ENCODE measurements around the gene TMUB2.

DNA sequence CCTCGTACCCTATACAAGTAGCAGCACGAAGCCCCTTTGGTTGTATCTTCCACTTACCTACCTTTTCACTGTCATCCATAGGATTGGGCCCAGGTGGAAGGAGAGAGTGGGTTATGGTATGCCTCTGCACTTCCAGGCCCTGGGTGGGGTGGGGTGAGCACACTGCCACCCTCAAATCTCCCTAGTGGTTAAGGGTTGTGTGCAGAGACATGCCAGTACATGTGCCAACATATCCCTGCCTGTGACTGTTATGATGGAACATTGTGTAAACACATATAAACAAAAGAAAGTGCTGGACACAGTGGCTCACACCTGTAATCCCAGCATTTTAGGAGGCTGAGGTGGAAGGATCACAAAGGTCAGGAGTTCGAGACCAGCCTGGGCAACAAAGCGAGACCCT, 33.9 kb upstream of the TMUB2 start:
- TF ChIP-seq MXI1 (IDR thresholded peaks at IDR 0.05; ENCODE audit: low read depth, low read length) (no peak), RAD21 (IDR thresholded peaks at IDR 0.05; ENCODE audit: low read length) (no peak), POLR2AphosphoS5 (IDR thresholded peaks at IDR 0.05; ENCODE audit: low read depth, low read length) (no peak)
- TF ChIP-seq, protein P1, sequence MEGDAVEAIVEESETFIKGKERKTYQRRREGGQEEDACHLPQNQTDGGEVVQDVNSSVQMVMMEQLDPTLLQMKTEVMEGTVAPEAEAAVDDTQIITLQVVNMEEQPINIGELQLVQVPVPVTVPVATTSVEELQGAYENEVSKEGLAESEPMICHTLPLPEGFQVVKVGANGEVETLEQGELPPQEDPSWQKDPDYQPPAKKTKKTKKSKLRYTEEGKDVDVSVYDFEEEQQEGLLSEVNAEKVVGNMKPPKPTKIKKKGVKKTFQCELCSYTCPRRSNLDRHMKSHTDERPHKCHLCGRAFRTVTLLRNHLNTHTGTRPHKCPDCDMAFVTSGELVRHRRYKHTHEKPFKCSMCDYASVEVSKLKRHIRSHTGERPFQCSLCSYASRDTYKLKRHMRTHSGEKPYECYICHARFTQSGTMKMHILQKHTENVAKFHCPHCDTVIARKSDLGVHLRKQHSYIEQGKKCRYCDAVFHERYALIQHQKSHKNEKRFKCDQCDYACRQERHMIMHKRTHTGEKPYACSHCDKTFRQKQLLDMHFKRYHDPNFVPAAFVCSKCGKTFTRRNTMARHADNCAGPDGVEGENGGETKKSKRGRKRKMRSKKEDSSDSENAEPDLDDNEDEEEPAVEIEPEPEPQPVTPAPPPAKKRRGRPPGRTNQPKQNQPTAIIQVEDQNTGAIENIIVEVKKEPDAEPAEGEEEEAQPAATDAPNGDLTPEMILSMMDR (IDR thresholded peaks at IDR 0.05), result no peak
- TF ChIP-seq, protein P2, sequence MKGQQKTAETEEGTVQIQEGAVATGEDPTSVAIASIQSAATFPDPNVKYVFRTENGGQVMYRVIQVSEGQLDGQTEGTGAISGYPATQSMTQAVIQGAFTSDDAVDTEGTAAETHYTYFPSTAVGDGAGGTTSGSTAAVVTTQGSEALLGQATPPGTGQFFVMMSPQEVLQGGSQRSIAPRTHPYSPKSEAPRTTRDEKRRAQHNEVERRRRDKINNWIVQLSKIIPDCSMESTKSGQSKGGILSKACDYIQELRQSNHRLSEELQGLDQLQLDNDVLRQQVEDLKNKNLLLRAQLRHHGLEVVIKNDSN (IDR thresholded peaks at IDR 0.05; ENCODE audit: borderline replicate concordance, low read depth), result no peak
